Right ventricle myocardium superior (tissue), 1 donor: ENCODE results near the gene MYMK. TPM values are rescaled to one million over a fixed set of nuclear protein-coding genes. Genes with fewer than 3 reads are reported as not detected.

Experiments
- ATAC-seq: fragments of 200-7000 bp; cut with Tn5 transposase; one replicate; pipeline ENCODE4 v1.9.1; 2020; ENCODE audit warnings: mild to moderate bottlenecking; ENCODE audit not compliant: poor library complexity
- DNase-seq: peaks from one replicate; pipeline ENCODE4 v3.0.0-alpha.2; 2020
- intact Hi-C: fragments of 100-400 bp; cut with DNase I; formaldehyde crosslinking; loops from one replicate; pipeline ENCODE4 v1.11.2; 2022
- total RNA-seq: library from RNA; stranded (reverse); fragmentation: NEBNext Ultra II Directional; extraction: Animal tissue kit (Norgen Biotek cat#: 25700); gene quantifications from one replicate; pipeline ENCODE4 v1.2.1, GENCODE V29; 2021
- donor health status: DM: no; HTN: yes; CAD: no; lungs with severe emphysema.

MYMK gene
- total RNA-seq, 1 donor from 2014 or later = not detected

DNA sequence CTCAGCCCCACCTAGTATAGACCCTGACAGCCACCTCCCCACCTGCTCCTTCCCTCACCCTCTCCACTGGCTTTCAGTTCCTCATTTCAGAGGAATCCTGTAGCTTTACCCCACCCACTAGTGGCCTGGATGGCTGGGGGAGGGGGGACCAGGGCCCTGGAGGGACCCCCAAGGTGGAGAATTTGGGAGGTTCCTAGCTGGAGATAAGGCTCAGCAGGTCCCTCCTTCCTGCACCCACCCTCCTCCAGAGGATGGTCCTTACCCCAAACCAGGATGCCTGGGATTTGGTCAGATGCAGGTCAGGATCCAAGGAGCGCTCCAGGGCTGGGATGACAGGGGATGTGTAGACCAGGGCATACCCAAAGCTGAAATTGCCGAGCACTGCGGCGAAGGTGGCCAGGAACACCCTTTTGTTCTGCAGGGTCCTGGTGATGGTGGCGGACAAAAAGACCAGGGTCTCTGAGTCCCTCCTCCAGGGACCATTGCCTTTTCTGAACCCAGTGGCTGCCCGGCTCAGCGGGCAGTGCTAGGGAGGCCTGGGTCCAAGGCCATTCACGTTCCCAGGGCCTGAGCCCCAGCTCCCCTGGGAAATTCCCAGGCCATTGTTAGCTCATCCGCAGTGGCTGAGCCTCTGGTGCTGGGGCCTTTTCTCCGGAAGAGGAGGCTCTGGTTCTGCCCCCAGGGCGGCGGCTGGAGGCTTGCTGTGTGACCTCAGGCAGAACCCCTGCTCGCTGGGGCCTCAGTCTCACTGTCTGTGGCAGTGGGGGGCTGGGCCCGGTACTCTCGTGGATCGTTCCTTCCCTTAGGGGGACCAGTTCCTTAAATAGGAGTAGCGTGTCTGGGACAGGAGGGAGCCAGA is 46.5 kb downstream of the MYMK start:
- ATAC-seq = peak; percentile 29
- DNase-seq = peak; percentile 60
- intact Hi-C loops = no loop called here

DNA sequence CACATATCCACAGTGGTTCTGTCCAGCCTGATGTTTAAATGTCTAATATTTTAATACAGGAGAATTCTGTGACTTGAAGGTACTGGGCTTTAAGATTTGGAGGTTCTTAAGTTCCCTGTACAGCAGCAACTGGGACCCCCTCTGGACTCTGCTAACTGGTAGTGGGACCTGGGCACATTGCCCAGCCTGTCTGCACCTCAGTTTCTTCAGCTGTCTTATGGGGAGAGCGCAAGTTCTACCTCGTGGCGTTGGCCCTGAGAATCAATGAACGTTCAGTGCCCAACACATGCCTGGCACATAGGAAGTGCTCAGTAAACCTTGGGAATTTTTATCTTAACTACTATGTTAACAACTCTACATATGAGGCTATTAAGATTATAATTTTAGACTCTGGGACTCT is 47.3 kb downstream of the MYMK start:
- ATAC-seq (no peak), DNase-seq (peak; percentile 22)
- intact Hi-C loops = no loop called here

DNA sequence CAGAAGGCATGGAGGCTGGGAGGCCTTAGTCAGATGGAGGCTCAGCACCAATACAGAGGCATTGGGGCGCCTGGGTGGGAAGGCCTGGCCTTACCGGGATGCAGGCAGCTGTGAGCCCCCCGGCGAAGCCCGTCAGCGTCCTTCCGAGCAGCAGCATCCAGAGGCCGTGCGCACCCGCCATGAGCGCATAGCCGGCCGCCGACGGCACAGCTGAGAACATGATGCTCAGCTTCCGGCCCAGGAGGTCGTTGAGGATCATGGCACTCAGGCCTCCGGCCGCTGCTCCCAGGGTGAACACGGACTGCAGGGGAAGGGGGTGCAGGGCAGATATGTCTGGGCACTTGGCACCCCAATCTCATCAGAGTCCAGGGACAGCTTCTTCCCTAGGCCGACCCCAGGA is 47.8 kb downstream of the MYMK start:
- DNase-seq = peak; percentile 42
- intact Hi-C loops = no loop called here
- no peak for ATAC-seq

DNA sequence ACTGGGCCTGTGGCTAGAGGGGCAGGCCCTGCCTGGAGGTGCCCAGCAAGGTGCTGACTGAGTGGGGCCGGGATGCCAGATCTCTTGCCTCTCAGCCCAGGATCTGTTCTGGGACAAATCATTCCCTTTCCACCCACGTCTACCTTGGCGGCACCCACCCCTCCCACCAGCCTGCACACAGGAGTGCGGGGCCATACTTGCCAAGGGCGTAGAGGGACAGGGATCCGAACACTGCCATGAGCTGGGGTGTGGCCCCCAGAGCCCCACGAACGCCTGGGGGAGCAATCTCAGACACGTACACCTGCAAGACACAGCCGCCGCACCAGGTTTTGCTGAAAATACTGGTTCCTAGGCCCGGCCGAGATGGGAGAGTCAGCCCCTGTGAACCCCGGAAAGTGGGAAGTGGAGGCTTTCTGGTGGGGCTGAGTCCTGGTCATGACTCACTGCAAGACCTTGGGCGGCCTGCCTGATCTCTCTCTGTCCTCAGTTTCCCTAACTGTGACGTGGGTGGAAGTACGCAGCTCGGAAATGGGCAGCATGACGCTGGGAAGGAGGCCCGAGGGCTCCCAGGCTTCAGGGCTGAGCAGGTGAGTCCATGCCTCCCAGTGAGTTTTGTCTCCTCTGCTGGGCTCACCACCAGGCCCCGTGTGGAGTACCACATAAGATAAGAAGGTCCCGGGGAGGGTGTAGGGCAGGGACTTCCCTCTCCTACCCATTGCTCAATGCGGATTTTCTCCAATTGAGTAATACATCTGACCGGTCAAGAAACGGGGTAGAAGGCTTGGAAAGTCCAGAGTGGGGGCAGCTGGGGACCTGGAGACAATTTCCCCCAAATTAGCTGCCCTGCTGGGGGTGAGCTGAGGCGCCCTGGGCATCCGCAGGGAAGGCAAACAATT is 48.5 kb downstream of the MYMK start:
- ATAC-seq (no peak), DNase-seq (no peak)
- intact Hi-C loops = no loop called here

DNA sequence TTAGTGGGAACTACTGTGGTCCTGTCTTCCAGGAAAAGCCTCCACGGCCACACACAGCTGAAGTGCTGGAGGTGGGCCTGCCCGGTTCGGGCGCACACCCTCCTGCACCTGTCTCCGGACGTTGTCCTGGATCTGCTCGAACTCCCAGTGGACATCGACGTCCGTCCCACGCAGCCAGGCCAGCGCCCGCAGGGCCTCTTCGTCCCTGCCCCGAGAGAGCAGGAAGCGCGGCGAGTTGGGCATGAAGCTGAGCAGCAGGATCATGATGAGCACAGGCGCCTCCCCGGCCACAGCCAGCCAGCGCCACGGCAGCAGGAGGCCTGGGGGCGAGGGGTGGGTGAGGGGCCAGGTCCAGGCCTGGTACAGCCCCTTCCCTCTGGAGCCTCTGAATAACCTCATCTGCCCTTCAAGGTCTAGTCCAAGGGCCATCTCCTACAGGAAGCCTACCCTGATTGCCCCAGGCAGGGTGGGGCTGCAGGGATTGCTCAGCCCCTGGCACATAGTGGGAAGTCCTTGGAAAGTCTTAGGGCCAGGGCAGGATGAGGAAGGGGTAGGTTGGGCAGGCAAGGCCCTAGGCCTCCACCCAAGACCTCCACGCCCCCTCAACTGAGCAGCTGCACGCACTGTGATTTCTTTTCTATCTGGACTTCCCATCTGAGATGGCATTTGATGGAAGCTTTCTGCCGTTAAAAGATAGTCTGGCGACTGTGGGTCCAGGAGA is 49.3 kb downstream of the MYMK start:
- DNase-seq = no peak
- ATAC-seq = no peak
- intact Hi-C loops = no loop called here

DNA sequence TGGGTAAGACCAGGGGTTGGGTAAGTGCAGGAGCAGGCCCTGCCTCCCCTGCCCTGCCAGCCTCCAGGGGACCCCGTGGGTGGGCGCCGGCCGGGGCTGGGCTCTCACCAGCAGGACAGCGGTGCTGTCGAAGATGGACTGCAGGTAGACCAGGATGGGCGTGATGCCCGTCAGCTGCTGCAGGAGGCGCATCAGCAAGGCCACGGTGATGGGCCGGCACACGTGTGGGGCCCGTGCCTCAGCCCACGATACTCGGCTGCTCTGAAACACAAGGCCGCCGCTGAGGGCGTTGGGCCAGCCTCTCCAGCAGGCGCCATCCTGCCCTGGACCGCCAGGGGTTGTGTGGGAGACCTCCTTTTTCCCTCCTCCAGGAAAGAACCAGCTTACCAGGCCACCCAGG is 49.9 kb downstream of the MYMK start:
- DNase-seq (no peak), ATAC-seq (no peak)
- intact Hi-C loops = no loop called here

DNA sequence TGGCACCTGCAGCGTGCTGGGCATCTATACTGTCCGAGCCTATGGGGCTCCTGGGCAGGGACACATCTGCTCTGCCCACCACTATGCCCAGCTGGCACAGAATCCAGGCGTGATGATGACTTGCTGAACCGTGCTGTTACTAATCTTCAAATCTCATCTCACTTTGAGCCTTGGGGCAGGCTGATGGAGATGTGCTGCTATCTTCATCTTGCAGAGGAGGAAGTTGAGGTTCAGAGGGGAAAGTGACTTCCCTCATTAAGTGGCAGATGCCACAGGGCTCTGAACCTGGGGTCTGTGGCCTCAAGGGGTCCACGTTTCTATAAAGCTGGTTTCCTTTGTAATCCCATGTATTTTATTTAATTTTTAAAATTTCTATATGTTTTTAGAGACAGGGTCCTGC is 50.5 kb downstream of the MYMK start:
- DNase-seq = no peak
- intact Hi-C loops = no loop called here
- no peak for ATAC-seq

DNA sequence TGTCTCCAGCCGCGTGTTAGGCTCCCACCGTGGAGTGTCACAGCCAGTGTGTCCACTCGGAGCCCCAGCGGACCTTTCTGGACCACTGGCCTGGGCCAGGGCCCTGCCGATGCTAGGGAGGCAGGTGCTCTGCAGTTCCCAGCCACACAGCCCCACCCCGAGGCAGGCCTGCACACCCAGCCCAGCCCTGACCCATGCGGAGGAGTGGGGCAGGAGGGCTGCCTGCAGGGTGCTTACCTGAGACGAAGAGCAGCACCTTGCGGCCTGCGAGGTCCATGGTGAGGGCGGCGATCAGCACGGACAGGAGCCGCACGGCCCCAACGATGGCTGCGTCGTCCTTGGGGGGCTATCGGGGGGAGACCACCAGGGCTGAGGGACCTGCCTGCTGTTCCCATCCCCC is 51.0 kb downstream of the MYMK start:
- intact Hi-C loops = no loop called here
- ATAC-seq (no peak), DNase-seq (no peak)

DNA sequence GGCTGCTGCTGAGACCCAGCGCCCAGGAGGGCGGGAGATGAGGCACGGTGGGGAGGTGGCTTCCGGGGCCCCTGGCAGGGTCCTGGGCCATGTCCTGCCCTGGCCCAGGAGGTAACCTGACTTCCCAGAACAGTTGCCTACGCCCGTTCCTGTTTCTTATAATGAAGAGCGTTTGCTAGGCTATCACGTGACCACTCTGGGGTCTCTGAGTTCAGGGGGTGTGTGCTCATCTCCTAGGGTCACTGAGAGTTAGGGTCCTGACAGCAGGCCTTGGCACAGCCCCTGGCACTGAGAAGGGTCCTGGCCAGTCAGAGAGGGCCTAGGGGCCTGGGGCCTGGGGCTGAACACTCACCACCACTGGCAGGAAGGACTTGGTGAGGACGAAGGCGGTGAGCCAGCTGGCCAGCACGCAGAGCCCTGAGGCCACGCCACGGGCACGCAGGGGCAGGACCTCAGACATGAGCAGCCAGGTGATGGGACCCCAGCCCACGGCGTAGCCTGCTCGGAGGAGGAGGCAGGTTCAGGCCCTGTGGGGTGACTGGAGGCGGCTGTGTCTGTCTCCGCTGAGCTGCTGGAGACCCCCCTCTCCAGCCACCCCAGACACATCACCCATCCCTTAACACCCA is 51.9 kb downstream of the MYMK start:
- no peak for DNase-seq
- intact Hi-C loops = no loop called here
- ATAC-seq = no peak

DNA sequence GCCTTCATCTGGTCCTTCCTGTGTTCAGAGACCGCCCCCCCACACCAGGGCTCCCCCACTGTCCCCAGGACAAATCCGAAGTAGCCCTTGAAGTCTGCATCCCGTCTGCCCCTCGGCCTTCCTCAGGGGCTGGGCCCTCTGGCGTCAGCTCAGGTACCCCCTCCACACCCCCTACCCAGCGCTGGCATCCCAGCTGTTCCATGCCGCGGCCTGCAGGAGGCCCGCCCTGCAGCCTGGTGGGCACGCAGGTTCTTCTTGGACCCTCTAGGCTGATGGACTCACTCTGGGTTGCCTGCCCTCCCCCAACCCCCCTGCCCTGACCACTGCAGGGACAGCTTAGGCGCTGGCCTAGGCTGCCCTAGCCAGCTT is 52.5 kb downstream of the MYMK start:
- DNase-seq = no peak

DNA sequence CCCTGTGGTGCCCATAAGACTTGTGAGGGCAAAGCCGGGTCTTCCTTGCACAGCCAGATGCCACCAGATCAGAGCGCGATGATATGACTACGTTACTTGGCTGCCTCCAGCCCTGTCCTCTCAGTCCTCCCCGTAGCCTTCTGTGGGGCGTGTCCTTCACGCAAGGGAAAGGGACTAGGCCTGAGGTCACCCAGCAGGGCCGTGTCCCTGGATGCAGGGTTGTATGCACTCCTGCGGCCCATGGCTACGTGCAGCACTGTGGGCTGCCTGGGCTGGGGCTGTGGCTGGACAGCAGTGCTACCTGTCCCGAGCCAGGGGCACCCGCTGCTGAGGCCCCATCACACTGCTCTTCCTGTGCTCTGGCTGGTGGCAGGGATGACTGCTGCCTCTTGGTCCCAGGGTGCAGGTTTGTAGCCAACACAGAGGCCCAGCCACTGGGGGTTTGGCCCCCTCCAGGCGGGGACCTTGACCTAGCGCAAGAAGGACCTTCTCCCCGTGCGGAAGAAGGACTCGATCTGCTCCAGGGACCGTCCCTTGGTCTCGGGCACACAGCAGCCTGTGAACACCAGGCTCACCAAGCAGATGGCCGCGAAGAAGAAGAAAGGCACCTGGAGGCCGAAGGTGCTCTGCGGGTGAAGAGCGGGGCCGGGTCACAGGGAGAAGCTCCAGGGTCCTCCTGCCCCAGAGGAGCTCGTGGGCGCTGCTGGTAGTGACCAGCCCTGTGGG is 53.0 kb downstream of the MYMK start:
- ATAC-seq (no peak), DNase-seq (no peak)

More for the DNA sequence above, 52.5 kb downstream of the MYMK start:
- intact Hi-C loops = no loop called here
- ATAC-seq = no peak

DNA sequence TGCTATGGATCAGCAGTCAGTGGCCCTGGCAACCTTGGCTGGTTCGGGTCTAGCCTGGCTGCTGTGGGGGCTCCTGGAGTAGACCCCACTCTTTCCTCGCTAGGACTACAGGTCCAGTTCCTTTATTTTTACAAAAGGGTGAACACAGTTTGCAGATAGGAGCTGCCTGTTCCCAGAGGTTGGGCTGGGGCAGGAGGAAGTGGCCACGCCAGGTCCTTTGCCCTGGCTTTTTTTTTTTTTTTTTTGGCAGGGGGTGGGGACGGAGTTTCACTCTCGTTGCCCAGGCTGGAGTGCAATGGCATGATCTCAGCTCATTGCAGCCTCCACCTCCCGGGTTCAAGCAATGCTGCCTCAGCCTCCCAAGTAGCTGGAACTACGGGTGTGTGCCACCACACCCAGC is 53.8 kb downstream of the MYMK start:
- intact Hi-C loops = no loop called here
- DNase-seq (no peak), ATAC-seq (no peak)

More for the DNA sequence above, 53.0 kb downstream of the MYMK start:
- intact Hi-C loops = no loop called here

DNA sequence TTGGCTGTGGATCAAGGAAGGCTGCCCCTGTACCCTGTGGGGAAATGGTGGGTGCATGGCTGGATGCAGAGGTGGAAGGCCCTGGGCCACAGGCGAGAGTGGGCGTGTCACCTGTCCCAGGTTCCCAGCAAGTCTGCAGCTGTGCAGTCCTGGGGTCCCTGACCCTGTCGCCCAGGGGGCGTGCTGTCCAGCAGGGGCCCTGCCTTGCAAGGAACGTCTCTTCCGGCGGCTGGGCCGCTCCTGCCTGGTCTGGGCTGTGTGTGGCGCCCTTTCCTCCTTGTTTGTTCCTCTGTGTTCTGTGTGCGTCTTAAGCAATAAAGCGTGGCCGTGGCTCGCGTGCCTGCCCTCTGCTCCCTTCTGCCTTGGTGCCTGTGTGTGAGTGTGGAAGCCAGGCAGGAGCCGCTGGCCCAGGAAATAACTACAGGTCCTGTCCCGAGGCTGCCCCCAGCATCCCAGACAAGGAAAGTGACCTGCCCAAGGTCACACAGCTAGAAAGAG is 54.3 kb downstream of the MYMK start:
- ATAC-seq (no peak), DNase-seq (no peak)
- intact Hi-C loops = no loop called here

DNA sequence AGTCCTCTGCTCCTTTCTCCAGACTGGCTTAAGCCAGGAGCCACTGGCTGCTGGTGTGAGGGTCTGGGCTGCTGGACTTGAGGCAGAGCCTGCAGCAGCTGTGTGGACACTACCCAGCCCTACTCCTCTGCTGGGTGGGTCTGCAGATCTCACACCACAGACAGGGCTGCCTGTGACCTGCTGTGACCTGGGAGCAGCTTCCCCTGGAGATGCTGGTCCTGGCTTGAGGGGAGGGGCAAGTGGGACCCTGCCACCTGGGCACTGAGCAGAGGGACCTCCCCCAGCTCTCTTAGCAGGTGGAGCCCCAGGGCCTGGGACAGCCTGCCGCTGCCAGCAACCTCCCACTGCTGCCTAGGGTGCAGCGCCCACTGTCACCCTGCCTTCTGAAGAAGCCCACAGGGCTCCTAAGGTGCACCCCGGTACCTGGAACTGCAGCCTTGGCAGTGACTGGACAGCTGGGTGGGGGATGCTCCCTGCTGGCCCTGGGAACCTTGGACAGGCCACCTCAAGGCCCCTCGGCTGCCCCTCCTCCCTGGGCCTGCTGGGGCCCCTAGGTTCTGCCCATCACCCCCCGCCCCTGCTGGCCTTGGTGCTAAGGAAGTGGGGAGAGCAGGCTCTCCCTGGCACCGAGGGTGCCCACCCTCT is 55.9 kb downstream of the MYMK start:
- ATAC-seq (no peak), DNase-seq (no peak)
- intact Hi-C loops = no loop called here

DNA sequence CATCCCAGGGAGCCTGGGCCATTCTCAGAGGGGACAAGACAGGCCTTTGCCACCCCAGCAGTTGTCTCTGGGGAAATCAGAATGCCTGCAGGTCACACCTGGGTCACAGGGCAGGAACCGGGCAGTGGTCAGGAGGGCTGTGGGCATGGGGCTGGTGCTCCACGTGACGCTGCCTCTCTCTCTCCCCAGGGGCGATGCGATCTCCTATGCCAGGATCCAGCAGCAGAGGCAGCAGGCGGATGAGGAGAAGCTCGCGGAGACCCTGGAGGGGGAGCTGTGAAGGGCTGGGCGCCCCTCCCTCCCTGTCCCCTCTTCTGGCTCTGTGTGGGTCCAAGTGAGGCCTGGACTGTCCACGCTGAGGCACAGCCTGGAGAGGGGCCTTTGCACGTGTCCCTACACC is 56.4 kb downstream of the MYMK start:
- no peak for ATAC-seq
- intact Hi-C loops = no loop called here
- DNase-seq = no peak

DNA sequence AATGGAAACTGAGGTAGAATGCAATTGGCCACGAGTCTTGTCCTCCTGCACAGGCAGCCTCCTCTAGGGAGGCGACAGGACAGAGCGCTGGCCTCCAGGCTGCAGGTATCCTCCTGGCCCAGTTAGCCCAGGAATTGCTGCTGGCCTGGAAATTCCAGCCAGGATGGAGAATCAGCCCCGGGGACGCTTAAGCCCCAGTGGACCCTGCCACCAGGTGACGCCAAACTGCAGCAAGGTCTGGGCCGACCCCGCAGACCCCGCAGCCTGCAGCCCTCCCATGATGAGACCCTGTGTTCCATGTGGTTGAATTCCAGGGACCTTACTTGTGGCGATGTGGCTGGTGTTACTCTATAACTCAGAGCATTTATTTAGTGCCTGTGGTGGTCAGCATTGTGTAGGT is 57.7 kb downstream of the MYMK start:
- no peak for DNase-seq
- no peak for ATAC-seq
- intact Hi-C loops = no loop called here

DNA sequence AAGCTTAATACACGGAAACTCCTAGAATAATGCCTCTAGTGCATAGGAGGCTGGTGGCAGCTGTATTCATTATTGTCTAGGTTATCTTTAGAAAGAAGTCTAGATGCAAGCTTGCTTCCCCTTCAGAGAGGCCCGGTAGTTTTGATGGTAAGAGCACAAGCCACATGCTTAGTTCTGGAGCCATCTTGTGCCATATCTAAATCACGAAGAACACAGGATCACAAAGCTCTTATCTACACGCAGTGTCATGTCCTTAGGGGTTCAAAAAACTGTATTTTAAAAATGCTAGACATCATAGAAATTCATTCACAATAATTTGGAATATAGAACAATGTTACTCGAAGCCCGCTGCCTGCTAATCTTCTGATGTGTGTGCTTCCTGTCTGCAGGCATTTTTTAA is 58.8 kb downstream of the MYMK start:
- intact Hi-C loops = no loop called here
- DNase-seq (no peak), ATAC-seq (no peak)

DNA sequence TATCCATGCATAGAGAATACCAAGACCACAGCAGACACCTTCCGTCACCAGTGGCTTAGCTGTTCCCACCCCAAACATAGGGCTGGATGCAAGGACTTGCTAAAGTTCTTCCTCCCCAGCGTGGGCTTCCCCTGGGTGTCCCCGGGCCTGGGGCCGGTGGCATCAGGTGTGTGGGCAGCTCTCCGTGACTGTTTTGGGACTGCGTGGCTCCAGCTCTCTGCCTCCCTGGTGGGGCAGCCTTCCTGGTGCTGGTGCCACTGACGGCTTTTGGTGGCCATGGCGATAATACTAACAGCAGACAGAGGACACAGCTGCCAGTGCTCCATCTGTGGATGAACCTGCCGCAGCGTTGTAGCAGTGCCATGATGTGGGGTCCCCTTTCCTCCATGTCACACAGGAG is 60.1 kb downstream of the MYMK start:
- DNase-seq (no peak), ATAC-seq (no peak)
- intact Hi-C loops = no loop called here
